Esophagus muscularis mucosa (tissue), 3 donors: ENCODE measurements around the gene LRSAM1.

ENCODE experiments used
- CTCF ChIP-seq, 3 experiments: fragments of 200-600 bp in 2 of 3; fragments of 450-650 bp in 1 of 3; sonication (generic) in 2 of 3; IDR thresholded peaks; one replicate each; pipeline ENCODE4 v1.5.1; 2017 to 2019; ENCODE audit warnings: antibody characterized with exemption in 3 of 3, mild to moderate bottlenecking in 2 of 3, moderate library complexity in 1 of 3
- POLR2AphosphoS5 ChIP-seq, 2 donors: sonication (generic); formaldehyde crosslinking; IDR thresholded peaks; one replicate each; pipeline ENCODE4 v1.6.1; 2017; ENCODE audit warnings: antibody characterized with exemption in 2 of 2

- TF ChIP-seq CTCF (IDR thresholded peaks at IDR 0.05) (no peak), POLR2AphosphoS5 (IDR thresholded peaks at IDR 0.05) (no peak)
Observed at GRCh38 chr9:127518091-127518856, 67.0 kb downstream of the LRSAM1 start.
